Neural progenitor cell (in vitro differentiated cells): Measurements from ENCODE around the gene HIVEP1.

Experiments
- CTCF ChIP-seq: fragments of 200-600 bp; sonication (generic); IDR thresholded peaks from 2 replicates; pipeline ENCODE4 v1.5.1; 2017; ENCODE audit warnings: antibody characterized with exemption, mild to moderate bottlenecking
- EZH2 ChIP-seq: fragments of 200-600 bp; sonication (generic); IDR thresholded peaks from 2 replicates; pipeline ENCODE4 v1.6.1; 2017; ENCODE audit warnings: antibody characterized with exemption, mild to moderate bottlenecking, moderate library complexity
- EZH2phosphoT487 ChIP-seq: fragments of 200-600 bp; sonication (generic); IDR thresholded peaks from 2 replicates; pipeline ENCODE4 v1.6.1; 2017; ENCODE audit warnings: antibody characterized with exemption

GRCh38 chr6:12169377-12169776 is 157.3 kb downstream of the HIVEP1 start:
- no peak for TF ChIP-seq CTCF
- TF ChIP-seq EZH2, result no peak
- TF ChIP-seq EZH2phosphoT487, result no peak
